ENCODE data around the gene EMCN. TPM values are rescaled to one million over a fixed set of nuclear protein-coding genes. Genes with fewer than 3 reads are reported as not detected.

Gene EMCN
- total and polyA plus RNA-seq, 11 donors, result 14.9 to 52.6 (median 27.4) TPM

- Histone ChIP-seq H3K27ac (no peak overlapping the region), H3K4me1 (no peaks in the 10 kb centered on the region), H3K27me3 (no peaks in the 10 kb centered on the region), H3K4me3 (no peak overlapping the region), H3K36me3 (no peaks in the 10 kb centered on the region), H3K9me3 (no peaks in the 10 kb centered on the region)
- no peak for TF ChIP-seq POLR2A (IDR thresholded peaks at IDR 0.05)
- TF ChIP-seq CTCF (IDR thresholded peaks at IDR 0.05), result no peak
- 68 to 96% (median 80%) methylated on average over 3 of the region's 3 CpGs for WGBS, 4 donors
- ATAC-seq (no peak), DNase-seq (no peak)
- intact Hi-C loops (cut with DNase I), result no loop called here
Observed at GRCh38 chr4:100348473-100348872, 169.3 kb downstream of the EMCN start.

DNA sequence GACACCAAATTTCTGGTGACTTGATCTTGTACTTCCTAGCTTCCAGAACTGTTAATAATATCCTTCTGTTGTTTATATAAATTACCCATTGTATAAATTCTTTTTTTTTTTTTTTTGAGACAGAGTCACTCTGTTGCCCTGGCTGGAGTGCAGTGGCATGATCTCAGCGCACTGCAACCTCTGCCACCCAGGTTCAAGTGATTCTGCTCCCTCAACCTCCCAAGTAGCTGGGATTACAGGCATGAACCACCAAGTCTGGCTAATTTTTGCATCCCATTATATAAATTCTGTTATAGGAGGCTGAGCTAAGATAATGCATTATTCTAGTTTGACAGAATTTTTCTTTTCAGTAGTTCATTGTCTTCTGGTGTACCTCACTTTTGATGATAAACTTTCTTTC is 170.6 kb downstream of the EMCN start:
- WGBS, 4 donors, result 63 to 94% (median 90%) methylated on average over 1 of the region's 1 CpG
- no peak overlapping the region for H3K4me3 ChIP-seq
- TF ChIP-seq CTCF (IDR thresholded peaks at IDR 0.05) (no peak), POLR2A (IDR thresholded peaks at IDR 0.05) (no peak)
- no peaks in the 10 kb centered on the region for H3K36me3 ChIP-seq
- H3K4me1 ChIP-seq, result no peaks in the 10 kb centered on the region
- no peaks in the 10 kb centered on the region for H3K27me3 ChIP-seq
- no peaks in the 10 kb centered on the region for H3K9me3 ChIP-seq
- H3K27ac ChIP-seq, result no peak overlapping the region
- intact Hi-C loops (cut with DNase I), result no loop called here
- ATAC-seq (no peak), DNase-seq (no peak)

DNA sequence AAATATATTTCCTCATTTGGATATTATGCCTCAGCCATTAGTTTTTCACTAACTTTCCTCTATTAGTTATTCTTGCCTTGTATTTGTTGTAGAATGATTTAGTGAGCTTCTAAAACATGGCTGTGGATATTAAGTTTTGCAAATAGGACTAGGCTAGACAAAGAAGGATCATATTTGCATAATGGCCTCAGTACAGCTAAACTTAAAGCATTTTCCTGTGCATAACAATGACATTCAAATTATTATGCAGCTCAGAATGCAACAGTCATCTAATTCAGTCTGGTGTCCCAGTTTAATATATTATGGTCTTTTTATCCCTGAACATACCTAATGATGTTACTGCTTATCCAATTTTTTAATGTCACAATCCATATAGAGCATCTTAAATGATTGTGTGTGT is 172.2 kb downstream of the EMCN start:
- ATAC-seq (no peak), DNase-seq (no peak)
- TF ChIP-seq CTCF (IDR thresholded peaks at IDR 0.05), result no peak
- TF ChIP-seq POLR2A (IDR thresholded peaks at IDR 0.05), result no peak
- H3K27me3 ChIP-seq, result no peaks in the 10 kb centered on the region
- no peaks in the 10 kb centered on the region for H3K9me3 ChIP-seq
- H3K4me3 ChIP-seq, result no peak overlapping the region
- intact Hi-C loops (cut with DNase I), result no loop called here
- H3K36me3 ChIP-seq, result no peaks in the 10 kb centered on the region
- H3K4me1 ChIP-seq, result no peaks in the 10 kb centered on the region
- H3K27ac ChIP-seq, result no peak overlapping the region
